PC-3 (cell line): ENCODE data around the gene STARD10.

Source experiments
- CTCF ChIP-seq: fragments of 300-600 bp; sonication (generic); conservative IDR thresholded peaks from 2 replicates; pipeline ENCODE4 v1.5.1; 2017; ENCODE audit warnings: antibody characterized with exemption, low read depth, mild to moderate bottlenecking, low read length
- EZH2 ChIP-seq: fragments of 300-600 bp; sonication (generic); IDR thresholded peaks from one replicate; pipeline ENCODE4 v1.6.1; 2017; ENCODE audit warnings: antibody characterized with exemption, mild to moderate bottlenecking, low read length; ENCODE audit not compliant: unreplicated experiment

- TF ChIP-seq CTCF (no peak), EZH2 (no peak)
These were observed 88.1 kb downstream of the STARD10 start for GRCh38 chr11:72705442-72706365.
